Stimulated activated CD8-positive, alpha-beta memory T cell treated with anti-CD3 and anti-CD28 coated beads, Interleukin-12 subunit alpha, Interleukin-12 subunit beta, amount 100 ng/mL, for 24 hours (primary cell): ENCODE measurements around the gene ZNF501.

Source experiments
- DNase-seq: peaks from one replicate; pipeline ENCODE4 v3.0.0-alpha.2; 2020; ENCODE audit errors: extremely low read depth

ZNF501 gene

GRCh38 chr3:44729384-44729910 lies at the start of gene ZNF501:
Gene ZNF501, plus strand, starts transcription at chr3:44729635. Its CDS starts 4,787 bp downstream, at chr3:44734422.
- DNase-seq = peak; percentile 72

- DNase-seq = no peak
These were observed 48.4 kb upstream of the ZNF501 start for GRCh38 chr3:44680921-44681455.

GRCh38 chr3:44682182-44682896 lies 47.1 kb upstream of the ZNF501 start:
- DNase-seq = no peak

GRCh38 chr3:44685128-44685800 lies 44.2 kb upstream of the ZNF501 start:
- DNase-seq = peak; percentile 30

DNA sequence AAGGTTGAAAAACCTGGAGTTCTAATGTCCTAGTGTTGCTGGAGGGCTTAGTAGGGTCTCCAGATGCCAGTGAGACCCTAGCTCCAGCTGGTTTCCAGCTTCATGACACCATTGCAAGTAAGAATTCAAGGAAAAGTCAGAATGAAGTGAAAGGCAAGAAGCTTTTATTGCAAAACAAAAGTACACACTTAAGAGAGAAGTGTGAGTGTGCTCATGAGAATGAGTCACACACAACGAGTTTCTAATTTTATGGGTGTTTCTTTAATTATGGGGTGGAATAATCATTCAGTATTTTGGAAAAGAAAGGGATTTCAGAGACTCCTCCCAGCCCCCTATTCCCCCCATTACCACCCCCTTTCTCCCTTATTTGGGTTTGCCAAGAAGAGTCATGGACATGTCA lies 41.5 kb upstream of the ZNF501 start:
- no peak for DNase-seq

GRCh38 chr3:44712455-44713075 lies 16.9 kb upstream of the ZNF501 start, which contains the start of gene ZNF502:
Gene ZNF502, plus strand, starts transcription at chr3:44712660. Its CDS starts 7,602 bp downstream, at chr3:44720262.
- peak; percentile 45 for DNase-seq

GRCh38 chr3:44721231-44722102 lies 8.0 kb upstream of the ZNF501 start:
- DNase-seq = no peak

- DNase-seq = no peak
These were observed 7.4 kb upstream of the ZNF501 start for GRCh38 chr3:44722103-44722401.

GRCh38 chr3:44734646-44735168 lies 5.3 kb downstream of the ZNF501 start:
- no peak for DNase-seq

GRCh38 chr3:44761101-44761423 lies 31.6 kb downstream of the ZNF501 start:
- DNase-seq = no peak

DNA sequence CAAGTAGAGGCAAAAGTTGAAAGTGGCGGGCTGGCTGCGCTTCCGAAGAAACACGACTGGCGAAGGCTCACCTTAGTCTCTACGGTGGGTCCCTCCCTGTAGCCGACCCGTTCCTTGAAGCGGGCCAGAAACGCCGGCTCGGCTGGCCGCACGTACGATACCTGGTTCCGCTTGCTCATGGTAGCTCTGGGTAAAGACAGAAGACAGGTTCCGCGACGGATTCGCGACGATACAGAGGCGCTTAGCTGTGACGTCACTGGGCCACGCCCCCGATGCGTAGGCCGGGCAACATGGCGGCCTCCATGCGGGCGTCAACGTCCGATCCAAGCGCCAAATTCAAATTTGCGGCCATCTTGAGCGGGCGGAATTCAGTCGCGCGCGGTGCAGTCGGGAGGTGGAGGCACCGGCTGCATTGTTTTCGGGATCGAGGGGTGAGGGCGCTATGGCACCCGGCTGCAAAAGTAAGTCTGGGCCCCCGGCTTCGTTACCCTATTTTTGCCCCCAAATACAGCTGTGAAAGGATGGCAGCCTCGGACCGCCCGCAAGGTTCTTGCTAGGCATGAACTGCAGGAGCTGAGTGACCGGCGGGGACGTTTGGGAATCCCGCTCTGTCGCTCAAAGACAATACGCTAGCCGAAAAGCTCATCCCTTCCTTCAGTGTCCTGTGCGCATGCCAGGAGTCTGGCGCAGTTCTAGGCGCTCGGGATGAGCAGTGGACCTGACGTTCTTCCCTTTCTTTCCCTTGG lies 32.2 kb downstream of the ZNF501 start, which contains the start of the genes KIAA1143 and KIF15:
KIAA1143 (minus strand) TSS at position 196 of the 746 bp plus-strand sequence; CDS start at position 179, 17 bp downstream.
KIF15 (plus strand) TSS at position 371 of the 746 bp plus-strand sequence; CDS start at position 443, 72 bp downstream.
- DNase-seq = peak; percentile 99

- DNase-seq = no peak
These were observed 32.8 kb downstream of the ZNF501 start for GRCh38 chr3:44762170-44762677.

- DNase-seq = no peak
These were observed 33.3 kb downstream of the ZNF501 start for GRCh38 chr3:44762690-44763089.

DNA sequence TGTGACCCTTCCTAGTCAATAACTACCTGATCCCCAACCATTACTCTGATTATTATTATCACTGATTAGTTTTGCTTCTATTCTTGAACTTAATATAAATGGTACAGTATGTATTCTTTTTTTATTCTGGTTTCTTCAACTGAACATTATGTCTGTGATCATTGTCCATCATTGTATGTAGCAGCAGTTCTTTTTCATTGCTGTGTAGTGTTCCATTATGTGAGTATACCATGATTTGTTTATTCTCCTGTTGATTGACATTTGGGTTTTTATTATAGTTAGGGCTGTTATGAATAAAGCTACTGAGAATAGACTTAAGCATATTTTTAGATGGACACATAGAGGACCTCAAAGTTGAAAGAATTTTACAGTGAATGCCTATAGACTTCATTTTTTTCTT lies 34.8 kb downstream of the ZNF501 start:
- no peak for DNase-seq

DNA sequence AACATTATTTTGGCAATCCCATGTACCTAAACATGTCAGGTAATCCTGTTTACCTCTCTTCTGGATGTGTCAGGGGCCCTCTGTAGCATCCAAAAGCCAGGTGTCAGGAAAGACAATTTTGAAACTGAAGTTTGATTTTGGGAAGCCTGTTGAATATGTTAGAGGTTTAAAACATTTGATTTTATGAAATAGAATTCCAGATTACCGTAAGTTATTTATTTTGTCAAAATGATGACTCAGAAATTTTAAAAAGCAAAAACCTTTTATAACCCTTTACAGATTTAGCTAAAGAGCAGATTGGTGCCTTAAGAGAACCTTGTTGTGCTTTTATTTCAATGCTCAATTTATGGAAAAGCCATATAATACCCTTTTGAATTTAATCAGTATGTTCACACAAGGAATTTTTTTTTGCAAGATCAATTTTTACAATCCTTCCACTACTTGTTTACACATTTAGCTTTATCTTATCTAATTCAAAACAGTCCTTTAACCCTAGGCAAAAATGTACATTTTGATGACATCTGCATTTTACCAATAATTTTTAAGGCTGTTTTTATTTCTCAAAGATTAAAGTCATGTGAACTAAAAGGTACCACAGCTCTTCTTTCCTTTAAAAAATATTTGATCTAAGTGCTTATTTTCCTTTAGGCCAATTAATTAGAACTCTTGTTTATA lies 42.1 kb downstream of the ZNF501 start:
- no peak for DNase-seq

- DNase-seq = no peak
These were observed 42.6 kb downstream of the ZNF501 start for GRCh38 chr3:44772099-44772442.

- DNase-seq = no peak
These were observed 53.5 kb downstream of the ZNF501 start for GRCh38 chr3:44782891-44783290.
